Stimulated activated CD4-positive, alpha-beta T cell treated with anti-CD3 and anti-CD28 coated beads, Interleukin-1b, Interleukin-23, amount 100 ng/mL, for 4 hours (primary cell): ENCODE results near the gene DHCR24.

Source experiments
- DNase-seq, 2 donors: peaks; one replicate each; pipeline ENCODE4 v3.0.0-alpha.2; 2020; ENCODE audit warnings: low read depth in 2 of 2

DHCR24 gene

GRCh38 chr1:54846716-54847284 lies 40.2 kb downstream of the DHCR24 start:
- DNase-seq = no peak

DNA sequence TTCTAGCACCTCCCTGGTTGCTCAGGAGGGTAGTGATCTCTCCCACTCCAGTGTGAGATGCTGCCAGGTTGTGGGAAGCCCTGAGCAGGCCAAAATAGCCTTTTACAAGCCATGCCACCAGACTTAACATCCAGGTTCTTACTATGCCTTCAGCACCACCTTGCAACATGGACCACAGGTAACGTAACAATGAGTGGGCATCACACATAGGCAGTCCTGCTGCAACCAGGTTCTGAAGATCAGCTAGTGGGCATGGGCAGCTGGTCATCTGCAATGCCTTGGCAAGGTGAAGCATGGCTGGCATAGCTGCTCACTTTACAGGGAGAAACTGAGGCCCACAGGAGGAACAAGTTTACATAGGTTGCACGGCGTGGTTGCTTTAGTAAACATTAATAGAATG lies 40.7 kb downstream of the DHCR24 start:
- DNase-seq = no peak

- DNase-seq = no peak
Measured at GRCh38 chr1:54845772-54846171, 41.2 kb downstream of the DHCR24 start.

GRCh38 chr1:54844564-54844963 lies 42.4 kb downstream of the DHCR24 start:
- DNase-seq = no peak

DNA sequence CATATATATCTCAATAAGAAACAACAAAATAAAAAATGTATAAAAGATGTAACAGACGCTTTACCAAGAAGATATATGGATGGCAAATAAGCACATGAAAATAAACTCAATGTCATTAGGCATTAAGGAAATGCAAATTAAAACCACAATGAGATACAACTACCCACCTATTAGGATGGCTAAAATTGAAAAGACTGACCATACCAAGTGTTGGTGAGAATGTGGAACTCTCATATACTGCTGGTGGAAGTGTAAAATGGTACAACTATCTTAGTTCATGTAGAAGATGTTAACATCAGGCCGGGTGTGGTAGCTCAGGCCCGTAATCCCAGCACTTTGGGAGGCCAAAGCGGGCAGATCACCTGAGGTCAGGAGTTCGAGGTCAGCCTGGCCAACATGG lies 43.5 kb downstream of the DHCR24 start:
- no peak for DNase-seq

DNA sequence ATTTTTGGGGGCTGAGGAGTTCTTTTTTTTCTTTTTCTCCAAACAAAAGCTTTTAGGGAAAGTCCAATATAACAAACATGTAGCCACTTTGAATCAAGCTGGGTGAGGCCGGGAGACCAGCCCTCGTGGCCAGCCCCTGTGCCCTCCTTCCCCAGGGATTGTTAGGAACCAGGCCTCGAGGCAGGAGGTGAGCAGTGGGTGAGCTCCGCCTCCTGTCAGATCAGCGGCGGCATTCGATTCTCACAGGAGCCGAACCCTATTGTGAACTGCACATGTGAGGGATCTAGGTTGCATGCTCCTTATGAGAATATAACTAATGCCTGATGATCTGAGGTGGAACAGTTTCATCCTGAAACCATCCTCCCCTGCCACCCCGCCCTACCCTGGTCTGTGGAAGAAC lies 44.0 kb downstream of the DHCR24 start:
- no peak for DNase-seq

- no peak for DNase-seq
Measured at GRCh38 chr1:54842206-54842915, 44.6 kb downstream of the DHCR24 start.

- no peak for DNase-seq
Measured at GRCh38 chr1:54839824-54840223, 47.2 kb downstream of the DHCR24 start.

DNA sequence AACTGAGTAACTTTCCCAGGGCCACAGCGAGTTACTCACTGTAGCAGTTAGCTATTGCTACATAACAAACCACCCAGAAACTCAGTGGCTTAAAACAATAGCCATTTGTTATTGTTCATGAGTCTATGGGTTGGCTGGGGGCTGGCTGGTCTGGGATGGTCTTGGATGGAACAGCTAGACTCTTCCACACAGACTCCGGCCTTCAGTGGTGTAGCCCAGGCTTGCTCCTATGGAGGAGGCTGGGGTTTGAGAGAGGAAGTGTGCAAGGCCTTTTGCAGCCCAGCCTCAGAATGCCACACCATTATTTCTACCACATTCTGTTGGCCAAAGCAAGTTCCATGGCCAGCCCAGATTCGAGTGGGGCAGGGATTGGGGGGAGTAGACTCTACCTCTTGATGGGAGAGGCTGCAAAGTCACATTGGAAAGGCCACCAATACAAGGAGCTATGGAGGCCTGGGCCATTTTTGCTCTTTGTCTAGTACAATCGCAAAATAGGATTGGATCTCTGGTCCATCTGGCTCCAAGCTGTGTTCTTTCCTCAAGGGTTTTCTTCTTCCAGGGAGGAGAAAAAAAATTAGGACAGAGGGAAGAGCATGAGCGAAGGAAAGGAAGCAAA lies 48.3 kb downstream of the DHCR24 start:
- no peak for DNase-seq

- DNase-seq = no peak
Measured at GRCh38 chr1:54837002-54837853, 49.8 kb downstream of the DHCR24 start.

- DNase-seq = no peak
Measured at GRCh38 chr1:54836594-54836993, 50.4 kb downstream of the DHCR24 start.

DNA sequence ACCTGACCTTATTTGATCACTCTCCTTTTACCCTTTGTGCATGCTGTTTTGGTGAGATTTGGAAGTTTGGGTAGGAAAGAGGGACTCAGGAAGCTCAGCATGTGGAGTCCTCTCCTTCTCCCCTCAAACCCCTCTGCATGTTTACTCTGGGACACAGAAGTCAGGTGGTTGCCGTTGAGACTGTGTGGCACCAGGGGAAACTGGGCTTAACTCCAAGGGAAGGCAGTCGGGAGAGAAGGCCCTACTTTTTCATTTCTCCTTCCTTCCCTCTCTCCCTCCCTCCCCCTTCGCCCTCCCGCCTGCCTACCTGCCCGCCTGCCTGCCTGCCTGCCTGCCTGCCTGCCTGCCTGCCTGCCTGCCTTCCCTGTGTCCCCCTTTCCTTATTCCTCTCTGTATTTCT lies 51.0 kb downstream of the DHCR24 start:
- no peak for DNase-seq

DNA sequence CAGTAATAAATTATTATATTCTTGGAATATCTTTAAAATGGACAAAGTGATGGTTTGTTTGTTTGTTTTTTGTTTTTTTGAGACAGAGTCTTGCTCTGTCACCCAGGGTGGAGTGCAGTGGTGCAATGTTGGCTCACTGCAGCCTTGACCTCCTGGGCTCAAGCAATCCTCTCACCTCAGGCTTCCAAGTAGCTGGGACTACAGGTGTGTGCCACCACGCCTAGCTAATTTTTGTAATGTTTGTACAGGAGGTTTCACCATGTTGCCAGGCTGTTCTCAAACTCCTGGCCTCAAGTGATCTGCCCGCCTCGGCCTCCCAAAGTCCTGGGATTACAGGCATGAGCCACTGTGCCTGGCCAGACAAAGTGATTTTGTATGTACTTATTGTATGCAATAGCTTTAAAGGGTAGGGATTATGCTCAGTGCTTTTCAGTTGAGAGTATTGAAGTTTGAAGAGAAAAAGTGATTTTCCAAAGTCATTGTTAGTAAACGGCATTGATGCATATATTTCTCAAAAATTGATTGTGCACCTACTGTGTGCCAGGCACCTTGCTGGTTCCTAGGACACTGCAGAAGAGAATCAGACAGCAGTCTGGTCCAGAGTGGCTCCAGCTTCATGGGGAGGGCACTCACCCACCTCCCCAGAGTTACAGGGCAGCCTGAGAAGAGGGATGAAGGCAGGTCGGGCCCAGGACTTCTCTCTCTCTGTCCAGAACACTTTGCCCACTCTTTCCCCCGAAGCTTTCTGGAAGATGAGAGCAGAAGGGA lies 51.7 kb downstream of the DHCR24 start:
- no peak for DNase-seq

DNA sequence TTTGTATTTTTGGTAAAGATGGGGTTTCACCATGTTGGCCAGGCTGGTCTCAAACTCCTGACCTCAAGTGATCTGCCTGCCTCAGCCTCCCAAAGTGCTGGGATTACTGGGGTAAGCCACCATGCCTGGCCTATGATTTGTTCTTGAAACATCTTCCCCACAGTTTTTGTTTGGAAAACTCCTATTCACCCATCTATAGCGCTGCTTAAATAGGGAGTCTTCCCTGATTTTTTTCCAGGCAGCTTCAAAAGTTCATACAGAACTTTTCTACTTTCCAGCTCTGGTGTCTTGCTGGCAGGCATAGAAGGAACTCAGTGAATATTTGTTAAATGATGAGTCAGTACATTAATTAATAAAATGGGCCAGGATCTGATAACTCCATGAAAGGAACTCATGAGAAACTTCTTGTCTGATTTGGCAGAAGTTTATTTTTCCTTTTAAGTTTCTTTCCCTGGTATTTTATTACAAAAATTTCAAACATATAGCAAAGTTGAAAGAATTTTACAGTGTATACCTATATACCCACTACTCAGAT lies 52.9 kb downstream of the DHCR24 start:
- DNase-seq = no peak

DNA sequence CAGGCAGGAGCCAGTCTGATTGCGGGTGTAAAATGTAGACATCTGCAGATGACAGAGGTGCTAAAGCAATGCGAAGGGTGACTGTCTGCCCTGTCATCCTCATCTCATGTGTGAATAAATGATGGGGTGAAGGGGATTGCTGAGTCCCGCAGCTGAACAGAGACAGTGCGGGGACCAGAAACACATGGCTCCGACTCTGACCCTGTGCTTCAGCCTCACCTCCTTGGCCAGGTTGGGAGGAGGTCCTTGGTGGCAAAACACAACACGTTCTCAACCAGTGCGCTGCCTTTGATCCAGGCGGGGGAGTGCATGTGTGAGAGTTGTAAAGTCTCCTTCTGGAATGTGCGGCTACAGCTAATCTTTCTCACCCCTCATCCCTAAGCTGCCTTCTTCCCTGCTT lies 53.9 kb downstream of the DHCR24 start:
- no peak for DNase-seq

GRCh38 chr1:54826226-54826816 lies 60.7 kb downstream of the DHCR24 start:
- DNase-seq = no peak

GRCh38 chr1:54825696-54826095 lies 61.3 kb downstream of the DHCR24 start:
- DNase-seq = no peak

DNA sequence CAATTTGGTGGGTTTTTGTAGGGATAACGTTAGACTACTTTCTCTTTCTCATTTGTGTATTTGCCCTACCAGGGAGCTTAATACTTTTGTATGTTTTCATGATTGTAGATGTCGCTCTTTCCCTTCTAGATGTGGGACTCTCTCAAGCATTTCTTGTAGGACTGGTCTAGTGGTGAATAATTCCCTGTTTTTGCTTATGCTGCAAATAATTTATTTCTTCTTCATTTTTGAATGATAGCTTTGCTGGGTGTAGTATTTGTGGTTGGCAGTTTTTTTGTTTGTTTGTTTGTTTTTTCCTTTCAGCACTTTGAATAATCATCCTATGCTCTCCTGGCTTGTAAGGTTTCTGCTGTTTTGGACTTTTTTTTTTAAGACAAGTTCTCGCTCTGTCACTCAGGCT lies 63.3 kb downstream of the DHCR24 start:
- no peak for DNase-seq

GRCh38 chr1:54819733-54820132 lies 67.3 kb downstream of the DHCR24 start:
- DNase-seq = no peak

DNA sequence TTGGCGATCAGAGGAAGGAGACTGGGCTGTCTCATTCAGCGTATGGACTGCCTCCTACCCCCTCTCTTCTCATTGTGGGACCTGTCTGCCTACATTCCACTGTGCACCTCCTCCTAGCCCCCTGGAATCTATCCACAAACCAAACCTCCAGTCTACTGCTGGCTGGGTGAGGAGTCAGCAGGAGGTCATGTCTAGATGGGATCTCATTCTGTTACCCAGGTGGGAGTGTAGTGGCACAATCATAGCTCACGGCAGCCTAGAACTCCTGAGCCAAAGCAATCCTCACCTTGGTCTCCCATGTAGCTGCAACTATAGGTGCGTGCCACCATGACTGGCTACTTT lies 67.8 kb downstream of the DHCR24 start:
- no peak for DNase-seq
